Osteocyte (in vitro differentiated cells): ENCODE results near the gene SPON1. TPM values are rescaled to one million over a fixed set of nuclear protein-coding genes. Genes with fewer than 3 reads are reported as not detected.
"Not testable (repeated sequence)": the region's sequence is repeated elsewhere in the genome, so short reads cannot be mapped to it uniquely, and the experiment has no call there.

ENCODE experiments used
- DNase-seq: peaks from one replicate; pipeline ENCODE4 v3.0.0; 2021; ENCODE audit warnings: mixed read lengths; ENCODE audit not compliant: unreplicated experiment; ENCODE audit errors: extremely low spot score
- H3K27ac Mint-ChIP-seq: one replicate; pipeline ENCODE4 v1.8.0; 2021; ENCODE audit warnings: mild to moderate bottlenecking, mixed read lengths; ENCODE audit not compliant: unreplicated experiment
- H3K27me3 Mint-ChIP-seq: one replicate; pipeline ENCODE4 v1.8.0; 2021; ENCODE audit warnings: mixed read lengths; ENCODE audit not compliant: unreplicated experiment
- H3K36me3 Mint-ChIP-seq: one replicate; pipeline ENCODE4 v1.8.0; 2021; ENCODE audit warnings: mixed read lengths; ENCODE audit not compliant: unreplicated experiment
- H3K4me1 Mint-ChIP-seq: one replicate; pipeline ENCODE4 v1.8.0; 2021; ENCODE audit warnings: mixed read lengths; ENCODE audit not compliant: unreplicated experiment
- H3K4me3 Mint-ChIP-seq: one replicate; pipeline ENCODE4 v1.8.0; 2021; ENCODE audit warnings: mild to moderate bottlenecking, moderate library complexity, mixed read lengths; ENCODE audit not compliant: unreplicated experiment
- H3K9me3 Mint-ChIP-seq: one replicate; pipeline ENCODE4 v1.8.0; 2021; ENCODE audit warnings: mixed read lengths; ENCODE audit not compliant: unreplicated experiment
- total RNA-seq: library from RNA; stranded (reverse); gene quantifications from 2 replicates; pipeline ENCODE4 v1.2.1, GENCODE V29; 2021
- TF ChIP-seq, protein P1 (sequence below): fragments of 200-600 bp; sonication (generic); IDR thresholded peaks from 2 replicates; pipeline ENCODE4 v1.5.0; 2021; ENCODE audit warnings: antibody characterized with exemption, mild to moderate bottlenecking, moderate library complexity

SPON1 gene
- total RNA-seq, 1 donor from 2014 or later = 0.05 TPM

DNA sequence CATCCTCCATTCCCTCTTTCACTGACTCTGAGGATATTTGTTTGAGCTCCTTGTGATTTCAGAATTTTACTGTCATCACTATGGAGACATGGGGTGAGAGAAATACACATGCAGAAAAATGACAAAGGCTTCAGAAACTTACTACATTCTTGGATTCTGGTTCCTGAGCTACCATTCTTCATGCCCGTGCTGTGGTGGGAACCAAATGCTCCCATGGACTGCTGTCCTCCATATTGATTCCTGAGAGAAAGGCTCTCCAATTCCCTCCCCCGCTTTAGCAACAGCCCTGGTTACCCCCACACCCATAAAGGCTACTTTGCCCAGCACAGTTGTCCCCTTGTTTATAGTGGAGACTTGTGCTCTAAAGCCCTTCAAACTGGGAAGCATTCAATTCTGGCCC lies 201.1 kb downstream of the SPON1 start:
- DNase-seq = no peak
- peaks cover under 1% of the 10 kb centered on the region for H3K9me3 Mint-ChIP-seq
- no peak overlapping the region for H3K4me3 Mint-ChIP-seq
- no peaks in the 10 kb centered on the region for H3K4me1 Mint-ChIP-seq
- no peak overlapping the region for H3K27ac Mint-ChIP-seq
- TF ChIP-seq, protein P1, sequence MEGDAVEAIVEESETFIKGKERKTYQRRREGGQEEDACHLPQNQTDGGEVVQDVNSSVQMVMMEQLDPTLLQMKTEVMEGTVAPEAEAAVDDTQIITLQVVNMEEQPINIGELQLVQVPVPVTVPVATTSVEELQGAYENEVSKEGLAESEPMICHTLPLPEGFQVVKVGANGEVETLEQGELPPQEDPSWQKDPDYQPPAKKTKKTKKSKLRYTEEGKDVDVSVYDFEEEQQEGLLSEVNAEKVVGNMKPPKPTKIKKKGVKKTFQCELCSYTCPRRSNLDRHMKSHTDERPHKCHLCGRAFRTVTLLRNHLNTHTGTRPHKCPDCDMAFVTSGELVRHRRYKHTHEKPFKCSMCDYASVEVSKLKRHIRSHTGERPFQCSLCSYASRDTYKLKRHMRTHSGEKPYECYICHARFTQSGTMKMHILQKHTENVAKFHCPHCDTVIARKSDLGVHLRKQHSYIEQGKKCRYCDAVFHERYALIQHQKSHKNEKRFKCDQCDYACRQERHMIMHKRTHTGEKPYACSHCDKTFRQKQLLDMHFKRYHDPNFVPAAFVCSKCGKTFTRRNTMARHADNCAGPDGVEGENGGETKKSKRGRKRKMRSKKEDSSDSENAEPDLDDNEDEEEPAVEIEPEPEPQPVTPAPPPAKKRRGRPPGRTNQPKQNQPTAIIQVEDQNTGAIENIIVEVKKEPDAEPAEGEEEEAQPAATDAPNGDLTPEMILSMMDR = no peak
- no peaks in the 10 kb centered on the region for H3K36me3 Mint-ChIP-seq
- H3K27me3 Mint-ChIP-seq = peaks cover 2% of the 10 kb centered on the region

DNA sequence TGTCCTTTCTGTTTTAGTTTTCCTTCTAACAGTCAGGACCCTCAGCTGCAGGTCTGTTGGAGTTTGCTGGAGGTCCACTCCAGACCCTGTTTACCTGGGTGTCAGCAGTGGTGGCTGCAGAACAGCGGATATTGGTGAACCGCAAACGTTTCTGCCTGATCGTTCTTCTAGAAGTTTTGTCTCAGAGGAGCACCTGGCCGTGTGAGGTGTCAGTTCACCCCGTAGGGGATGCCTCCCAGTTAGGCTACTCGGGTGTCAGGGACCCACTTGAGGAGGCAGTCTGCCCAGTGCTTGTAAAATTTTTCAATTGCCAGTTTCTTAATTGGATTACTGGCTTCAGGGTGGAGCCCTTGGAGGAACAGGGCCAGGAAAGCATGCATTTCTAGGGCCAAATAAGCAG lies 211.2 kb downstream of the SPON1 start:
- not testable (repeated sequence) for H3K4me3 Mint-ChIP-seq, DNase-seq, H3K36me3 Mint-ChIP-seq, H3K27me3 Mint-ChIP-seq, H3K4me1 Mint-ChIP-seq, H3K27ac Mint-ChIP-seq, H3K9me3 Mint-ChIP-seq

DNA sequence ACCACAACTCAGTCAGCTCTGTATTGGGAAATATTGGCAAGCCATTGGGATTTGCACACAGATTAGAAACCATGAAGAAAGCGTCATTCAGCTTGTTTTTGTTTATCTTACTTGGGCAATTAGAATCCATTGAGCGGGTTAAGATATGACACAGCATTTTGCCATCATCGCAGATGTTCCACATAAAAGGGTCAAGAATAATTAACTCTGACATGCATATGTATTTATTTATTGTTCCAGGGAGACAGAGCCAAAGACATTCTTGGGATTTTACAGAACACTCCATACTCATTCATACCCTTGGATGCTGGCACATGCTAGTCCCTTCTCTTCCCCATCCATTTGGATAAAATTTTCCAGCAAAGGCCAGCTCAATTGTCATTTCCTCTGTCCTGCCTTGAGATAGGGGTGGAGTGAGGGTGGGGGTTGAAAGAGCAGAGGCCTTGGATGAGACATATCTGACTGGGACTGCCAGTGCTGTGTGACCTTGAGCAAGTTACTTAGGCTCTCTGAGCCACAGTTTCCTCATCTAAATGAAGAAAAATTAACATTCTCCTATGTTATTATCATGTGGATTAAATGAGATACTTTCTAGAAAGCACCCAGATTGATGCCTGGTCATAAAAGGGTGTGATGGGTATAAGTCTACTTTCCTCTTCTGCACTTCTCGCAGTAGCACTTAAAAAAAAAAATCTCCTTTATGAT lies 216.7 kb downstream of the SPON1 start:
- Mint-ChIP-seq H3K36me3 (no peaks in the 10 kb centered on the region), H3K4me1 (no peaks in the 10 kb centered on the region), H3K27me3 (peaks cover 16% of the 10 kb centered on the region), H3K9me3 (no peaks in the 10 kb centered on the region), H3K4me3 (no peak overlapping the region), H3K27ac (no peak overlapping the region)
- TF ChIP-seq, protein P1 = no peak
- no peak for DNase-seq

DNA sequence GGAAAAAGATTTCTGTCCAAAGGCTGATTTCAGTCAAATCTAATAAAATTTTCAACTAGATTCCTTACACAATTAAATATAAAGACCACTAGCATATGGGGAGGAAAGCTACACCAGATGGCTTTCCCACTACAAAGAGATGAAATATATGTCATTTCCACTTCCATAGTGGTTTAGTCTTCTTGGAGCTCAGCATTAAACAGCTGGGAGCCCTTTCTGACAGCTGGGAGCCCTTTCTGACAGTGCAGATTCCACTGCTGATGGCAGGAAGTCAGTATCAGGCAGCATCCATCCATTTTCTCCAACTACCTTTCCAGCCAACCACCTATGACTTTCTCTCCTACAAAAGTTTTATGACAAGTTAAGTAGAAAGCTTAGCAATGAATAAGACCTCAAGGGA lies 218.6 kb downstream of the SPON1 start:
- no peak overlapping the region for H3K4me3 Mint-ChIP-seq
- DNase-seq = no peak
- H3K9me3 Mint-ChIP-seq = no peaks in the 10 kb centered on the region
- no peaks in the 10 kb centered on the region for H3K36me3 Mint-ChIP-seq
- TF ChIP-seq, protein P1 = no peak
- H3K27ac Mint-ChIP-seq = no peak overlapping the region
- peaks cover 18% of the 10 kb centered on the region for H3K27me3 Mint-ChIP-seq
- H3K4me1 Mint-ChIP-seq = no peaks in the 10 kb centered on the region

DNA sequence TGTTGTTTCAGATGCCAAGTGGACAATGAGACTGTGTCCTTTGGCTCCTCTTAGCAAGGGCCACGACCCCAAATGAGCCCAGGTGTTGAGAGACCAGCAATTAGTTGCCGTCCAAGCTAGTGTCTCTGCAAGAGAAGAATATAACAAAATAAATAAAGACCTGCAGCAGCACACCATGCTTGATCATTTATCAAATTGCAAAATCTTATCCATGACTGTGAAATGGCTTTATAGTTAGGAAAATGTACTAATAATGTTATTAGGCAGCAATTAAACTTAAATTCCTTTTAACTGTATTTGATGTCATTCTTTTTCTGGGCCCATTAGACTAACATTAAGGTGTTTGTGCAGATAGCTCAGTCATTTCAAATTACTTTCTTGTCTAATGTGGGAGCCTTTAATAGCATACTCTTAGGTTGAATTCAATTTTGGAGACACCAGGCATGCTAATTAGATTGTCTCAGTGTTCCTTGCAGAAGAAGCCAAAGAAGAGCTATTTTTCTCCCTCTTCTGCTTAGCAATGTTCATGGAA lies 220.4 kb downstream of the SPON1 start:
- DNase-seq = no peak
- no peak overlapping the region for H3K27ac Mint-ChIP-seq
- H3K9me3 Mint-ChIP-seq = no peaks in the 10 kb centered on the region
- H3K4me3 Mint-ChIP-seq = no peak overlapping the region
- TF ChIP-seq, protein P1 = no peak
- H3K36me3 Mint-ChIP-seq = no peaks in the 10 kb centered on the region
- H3K4me1 Mint-ChIP-seq = no peaks in the 10 kb centered on the region
- H3K27me3 Mint-ChIP-seq = peaks cover 18% of the 10 kb centered on the region
